Mesenchymal stem cell (in vitro differentiated cells and primary cell): ENCODE measurements around the gene HMHB1.
A peak's percentile ranks its signal among the peaks of the same experiment; 100 is the strongest.

ENCODE experiments used
- DNase-seq: peaks from one replicate; pipeline ENCODE4 v3.0.0-alpha.2; 2013
- H2AFZ ChIP-seq: one replicate; pipeline ENCODE4 v1.6.1; 2013; ENCODE audit warnings: low read depth, mild to moderate bottlenecking, control low read depth, inconsistent platforms, low read length, moderate library complexity
- H2AK5ac ChIP-seq: 2 replicates; pipeline ENCODE4 v1.6.1; 2013; ENCODE audit warnings: low read length, moderate library complexity, mild to moderate bottlenecking, inconsistent platforms; ENCODE audit not compliant: severe bottlenecking
- H2BK120ac ChIP-seq: one replicate; pipeline ENCODE4 v1.6.1; 2013; ENCODE audit warnings: low read depth, mild to moderate bottlenecking, inconsistent platforms, low read length, moderate library complexity
- H2BK12ac ChIP-seq, 2 experiments: one replicate each; pipeline ENCODE4 v1.6.1; 2013; ENCODE audit warnings: inconsistent platforms in 2 of 2, low read length in 2 of 2, mild to moderate bottlenecking in 2 of 2, moderate library complexity in 2 of 2, control low read depth in 1 of 2
- H2BK15ac ChIP-seq: one replicate; pipeline ENCODE4 v1.6.1; 2013; ENCODE audit warnings: mild to moderate bottlenecking, low read depth, inconsistent platforms; ENCODE audit not compliant: poor library complexity, severe bottlenecking
- H2BK5ac ChIP-seq: 2 replicates; pipeline ENCODE4 v1.6.1; 2013; ENCODE audit warnings: low read depth, mild to moderate bottlenecking, low read length, control low read depth, inconsistent platforms; ENCODE audit not compliant: poor library complexity, severe bottlenecking
- H3K14ac ChIP-seq, 2 experiments: one replicate each; pipeline ENCODE4 v1.6.1; 2013; ENCODE audit warnings: inconsistent platforms in 2 of 2, low read length in 2 of 2, control low read depth in 1 of 2, mild to moderate bottlenecking in 1 of 2, moderate library complexity in 1 of 2
- H3K18ac ChIP-seq, 2 experiments: one replicate each; pipeline ENCODE4 v1.6.1; 2013; ENCODE audit warnings: inconsistent platforms in 2 of 2, low read length in 2 of 2, control low read depth in 1 of 2, low read depth in 1 of 2, mild to moderate bottlenecking in 1 of 2
- H3K23ac ChIP-seq, 2 experiments: one replicate each; pipeline ENCODE4 v1.6.1; 2013; ENCODE audit warnings: inconsistent platforms in 2 of 2, low read length in 2 of 2, mild to moderate bottlenecking in 2 of 2, moderate library complexity in 2 of 2, control low read depth in 1 of 2
- H3K27ac ChIP-seq: 2 replicates; pipeline ENCODE4 v1.5.1; 2013; ENCODE audit warnings: mild to moderate bottlenecking, moderate library complexity, low read length, control low read depth, inconsistent platforms; ENCODE audit not compliant: poor library complexity, severe bottlenecking
- H3K27me3 ChIP-seq, 2 experiments: 2 replicates each; pipeline versions ENCODE4 v1.6.1 to v1.7.0; 2013; ENCODE audit warnings: low read length in 2 of 2, mild to moderate bottlenecking in 2 of 2, moderate library complexity in 2 of 2, control low read depth in 1 of 2, inconsistent platforms in 1 of 2; ENCODE audit not compliant: control insufficient read depth in 1 of 2, insufficient read depth in 1 of 2
- H3K36me3 ChIP-seq, 2 experiments: 2 replicates each; pipeline versions ENCODE4 v1.6.1 to v1.7.0; 2013; ENCODE audit warnings: low read length in 2 of 2, control low read depth in 1 of 2, inconsistent platforms in 1 of 2, low read depth in 1 of 2, mild to moderate bottlenecking in 1 of 2; ENCODE audit not compliant: insufficient read depth in 2 of 2, control insufficient read depth in 1 of 2
- H3K4ac ChIP-seq, 2 experiments: one replicate each; pipeline ENCODE4 v1.6.1; 2013; ENCODE audit warnings: inconsistent platforms in 2 of 2, low read length in 2 of 2, mild to moderate bottlenecking in 2 of 2, moderate library complexity in 2 of 2, control low read depth in 1 of 2, low read depth in 1 of 2
- H3K4me1 ChIP-seq: 2 replicates; pipeline ENCODE4 v1.6.1; 2013; ENCODE audit warnings: low read depth, low read length, control low read depth; ENCODE audit not compliant: control insufficient read depth, insufficient read depth
- H3K4me2 ChIP-seq: 2 replicates; pipeline ENCODE4 v1.6.1; 2013; ENCODE audit warnings: low read length, mild to moderate bottlenecking, inconsistent platforms; ENCODE audit not compliant: poor library complexity, severe bottlenecking
- H3K4me3 ChIP-seq, 2 experiments: 2 replicates each; pipeline versions ENCODE4 v1.5.1 to v1.7.0; 2013; ENCODE audit warnings: low read length in 2 of 2, mild to moderate bottlenecking in 2 of 2, control low read depth in 1 of 2, low read depth in 1 of 2; ENCODE audit not compliant: insufficient read depth in 1 of 2
- H3K79me1 ChIP-seq: replicated peaks from 2 replicates; pipeline ENCODE4 v1.6.1; 2013; ENCODE audit warnings: mild to moderate bottlenecking, control low read depth, low read length, inconsistent platforms; ENCODE audit not compliant: poor library complexity, severe bottlenecking
- H3K9ac ChIP-seq: 2 replicates; pipeline ENCODE4 v1.7.0; 2013; ENCODE audit warnings: mild to moderate bottlenecking, low read length, moderate library complexity
- H3K9me3 ChIP-seq: 2 replicates; pipeline ENCODE4 v1.7.0; 2013; ENCODE audit warnings: mild to moderate bottlenecking, low read length; ENCODE audit not compliant: control insufficient read depth
- H4K8ac ChIP-seq: one replicate; pipeline ENCODE4 v1.6.1; 2013; ENCODE audit warnings: inconsistent platforms, mild to moderate bottlenecking, low read length, moderate library complexity
- H4K91ac ChIP-seq: one replicate; pipeline ENCODE4 v1.6.1; 2013; ENCODE audit warnings: mild to moderate bottlenecking, low read length, inconsistent platforms
- WGBS: methylation state at CpG from one replicate; pipeline ENCODE4 v1.1.7; 2013; ENCODE audit warnings: mixed read lengths; 5-methylcytosine and 5-hydroxymethylcytosine counted together

Gene HMHB1

GRCh38 chr5:143843461-143843860, 31.5 kb downstream of the HMHB1 start:
- no peak overlapping the region for H3K4me2 ChIP-seq
- no peak overlapping the region for H2BK120ac ChIP-seq
- no peak overlapping the region for H3K27ac ChIP-seq
- no peak for DNase-seq
- peaks cover 5% of the 10 kb centered on the region for H3K4me1 ChIP-seq
- no peak overlapping the region for H2BK5ac ChIP-seq
- no peak overlapping the region for H2BK15ac ChIP-seq
- H3K23ac ChIP-seq: no peak overlapping the region
- H4K8ac ChIP-seq: no peak overlapping the region
- no peaks in the 10 kb centered on the region for H3K9me3 ChIP-seq
- no peak overlapping the region for H4K91ac ChIP-seq
- H2BK12ac ChIP-seq: no peak overlapping the region
- no peak overlapping the region for H3K9ac ChIP-seq
- no peak overlapping the region for H3K18ac ChIP-seq
- H3K36me3 ChIP-seq: no peaks in the 10 kb centered on the region
- H3K4ac ChIP-seq: no peak overlapping the region
- no peak overlapping the region for H3K4me3 ChIP-seq
- no peaks in the 10 kb centered on the region for H3K79me1 ChIP-seq
- 86% methylated on average over 2 of the region's 2 CpGs for WGBS
- no peaks in the 10 kb centered on the region for H3K27me3 ChIP-seq
- no peak overlapping the region for H3K14ac ChIP-seq
- no peak overlapping the region for H2AFZ ChIP-seq
- H2AK5ac ChIP-seq: no peak overlapping the region

GRCh38 chr5:143850050-143850683, 38.2 kb downstream of the HMHB1 start:
- Histone ChIP-seq H3K79me1 (no peaks in the 10 kb centered on the region), H2AK5ac (no peak overlapping the region), H2BK120ac (no peak overlapping the region), H3K9me3 (no peaks in the 10 kb centered on the region), H2BK15ac (no peak overlapping the region), H2BK5ac (no peak overlapping the region), H3K14ac (no peak overlapping the region), H3K27ac (no peak overlapping the region), H4K91ac (no peak overlapping the region), H3K18ac (no peak overlapping the region), H4K8ac (no peak overlapping the region), H3K4ac (no peak overlapping the region), H2BK12ac (no peak overlapping the region), H3K23ac (no peak overlapping the region), H3K4me3 (peak overlapping the region in 1 of 2 experiments; percentile 34), H2AFZ (no peak overlapping the region), H3K9ac (peak overlapping the region; percentile 27), H3K4me1 (no peaks in the 10 kb centered on the region), H3K27me3 (no peaks in the 10 kb centered on the region), H3K36me3 (no peaks in the 10 kb centered on the region), H3K4me2 (no peak overlapping the region)
- 94% methylated on average over 2 of the region's 3 CpGs for WGBS
- DNase-seq: no peak

- no peak overlapping the region for H4K91ac ChIP-seq
- H3K18ac ChIP-seq: no peak overlapping the region
- H2BK5ac ChIP-seq: no peak overlapping the region
- no peaks in the 10 kb centered on the region for H3K79me1 ChIP-seq
- no peak overlapping the region for H3K4me2 ChIP-seq
- no peaks in the 10 kb centered on the region for H3K4me1 ChIP-seq
- H3K27ac ChIP-seq: no peak overlapping the region
- no peak overlapping the region for H3K14ac ChIP-seq
- no peak overlapping the region for H2AFZ ChIP-seq
- H3K36me3 ChIP-seq: no peaks in the 10 kb centered on the region
- H3K4ac ChIP-seq: no peak overlapping the region
- no peak overlapping the region for H2AK5ac ChIP-seq
- DNase-seq: no peak
- no peaks in the 10 kb centered on the region for H3K9me3 ChIP-seq
- H3K23ac ChIP-seq: no peak overlapping the region
- H3K27me3 ChIP-seq: no peaks in the 10 kb centered on the region
- H3K9ac ChIP-seq: no peak overlapping the region
- H2BK12ac ChIP-seq: no peak overlapping the region
- no peak overlapping the region for H2BK120ac ChIP-seq
- H2BK15ac ChIP-seq: no peak overlapping the region
- no peak overlapping the region for H3K4me3 ChIP-seq
- no peak overlapping the region for H4K8ac ChIP-seq
These were observed 39.4 kb downstream of the HMHB1 start for GRCh38 chr5:143851383-143851782.

- H3K4ac ChIP-seq: no peak overlapping the region
- H3K4me1 ChIP-seq: no peaks in the 10 kb centered on the region
- H3K14ac ChIP-seq: peak overlapping the region in 1 of 2 experiments; percentile 60
- no peaks in the 10 kb centered on the region for H3K9me3 ChIP-seq
- DNase-seq: no peak
- WGBS: 67% methylated on average over 1 of the region's 1 CpG
- no peak overlapping the region for H4K91ac ChIP-seq
- no peak overlapping the region for H3K4me2 ChIP-seq
- H2AK5ac ChIP-seq: no peak overlapping the region
- no peaks in the 10 kb centered on the region for H3K27me3 ChIP-seq
- H3K18ac ChIP-seq: peak overlapping the region in 1 of 2 experiments; percentile 40
- no peak overlapping the region for H2BK12ac ChIP-seq
- H2AFZ ChIP-seq: no peak overlapping the region
- no peaks in the 10 kb centered on the region for H3K36me3 ChIP-seq
- no peak overlapping the region for H3K4me3 ChIP-seq
- H4K8ac ChIP-seq: peak overlapping the region; percentile 27
- H3K9ac ChIP-seq: no peak overlapping the region
- H3K23ac ChIP-seq: no peak overlapping the region
- no peak overlapping the region for H2BK120ac ChIP-seq
- no peak overlapping the region for H2BK15ac ChIP-seq
- no peak overlapping the region for H3K27ac ChIP-seq
- no peaks in the 10 kb centered on the region for H3K79me1 ChIP-seq
- H2BK5ac ChIP-seq: no peak overlapping the region
These were observed 48.2 kb downstream of the HMHB1 start for GRCh38 chr5:143860211-143860610.
